ENCODE data around the gene PGK1. TPM values are rescaled to one million over a fixed set of nuclear protein-coding genes. Genes with fewer than 3 reads are reported as not detected.
A peak's percentile ranks its signal among the peaks of the same experiment; 100 is the strongest.

Gene PGK1
- total RNA-seq, 1 donor from 2014 or later, result 72.1 TPM

GRCh38 chrX:78106651-78106986 lies 2.6 kb downstream of the PGK1 start:
- Histone ChIP-seq H3K27ac (no peak overlapping the region), H3K4me3 (peak overlapping the region; percentile 30 to 72), H3K4me1 (peaks cover 0 to 8% of the 10 kb centered on the region in 2 donors), H3K27me3 (no peaks in the 10 kb centered on the region), H3K9me3 (no peaks in the 10 kb centered on the region), H3K36me3 (peaks cover 6 to 11% of the 10 kb centered on the region in 2 donors)
- no peak for DNase-seq (ENCODE audit: low spot score in 2 of 2)
- TF ChIP-seq CTCF (IDR thresholded peaks at IDR 0.05), result no peak
- intact Hi-C loops (cut with DNase I), result loop anchor here (10.0 kb wide), 1 partner anchor 1682 kb away; the partner anchor contains the start of gene MAGEE1

- peaks cover 0 to 8% of the 10 kb centered on the region in 2 donors for H3K4me1 ChIP-seq
- intact Hi-C loops (cut with DNase I), result loop anchor here (10.0 kb wide), 1 partner anchor 1685 kb away; the partner anchor contains the start of gene MAGEE1
Measured at GRCh38 chrX:78109458-78109857, 5.4 kb downstream of the PGK1 start.

GRCh38 chrX:78111140-78111931 lies 7.3 kb downstream of the PGK1 start:
- H3K4me1 ChIP-seq, result peaks cover 0 to 8% of the 10 kb centered on the region in 2 donors
- no peak for TF ChIP-seq CTCF (IDR thresholded peaks at IDR 0.05)

More at GRCh38 chrX:78109458-78109857, 5.4 kb downstream of the PGK1 start:
- Histone ChIP-seq H3K9me3 (no peaks in the 10 kb centered on the region), H3K27me3 (no peaks in the 10 kb centered on the region), H3K4me3 (no peak overlapping the region), H3K27ac (no peak overlapping the region), H3K36me3 (peaks cover 11 to 17% of the 10 kb centered on the region in 2 donors)
- TF ChIP-seq CTCF (IDR thresholded peaks at IDR 0.05), result no peak
- no peak for DNase-seq (ENCODE audit: low spot score in 2 of 2)

GRCh38 chrX:78116365-78116764 lies 12.3 kb downstream of the PGK1 start:
- Histone ChIP-seq H3K4me1 (no peaks in the 10 kb centered on the region), H3K9me3 (no peaks in the 10 kb centered on the region), H3K36me3 (peaks cover 36 to 58% of the 10 kb centered on the region in 2 donors), H3K27ac (no peak overlapping the region), H3K4me3 (no peak overlapping the region), H3K27me3 (no peaks in the 10 kb centered on the region)
- TF ChIP-seq CTCF (IDR thresholded peaks at IDR 0.05), result no peak
- intact Hi-C loops (cut with DNase I), result no loop called here
- DNase-seq (ENCODE audit: low spot score in 2 of 2), result no peak

More at GRCh38 chrX:78111140-78111931, 7.3 kb downstream of the PGK1 start:
- Histone ChIP-seq H3K27ac (no peak overlapping the region), H3K27me3 (no peaks in the 10 kb centered on the region), H3K4me3 (no peak overlapping the region), H3K36me3 (peaks cover 25 to 29% of the 10 kb centered on the region in 2 donors), H3K9me3 (no peaks in the 10 kb centered on the region)
- no peak for DNase-seq (ENCODE audit: low spot score in 2 of 2)
- intact Hi-C loops (cut with DNase I), result no loop called here

GRCh38 chrX:78116766-78117165 lies 12.7 kb downstream of the PGK1 start:
- DNase-seq (ENCODE audit: low spot score in 2 of 2), result no peak
- intact Hi-C loops (cut with DNase I), result no loop called here
- H3K9me3 ChIP-seq, result no peaks in the 10 kb centered on the region
- TF ChIP-seq CTCF (IDR thresholded peaks at IDR 0.05), result no peak
- no peak overlapping the region for H3K4me3 ChIP-seq
- no peak overlapping the region for H3K27ac ChIP-seq
- H3K27me3 ChIP-seq, result no peaks in the 10 kb centered on the region
- no peaks in the 10 kb centered on the region for H3K4me1 ChIP-seq
- H3K36me3 ChIP-seq, result peaks cover 34 to 57% of the 10 kb centered on the region in 2 donors

Data from ascending aorta (tissue), 2 donors.